GM12891 (cell line): ENCODE data around the gene TRPM3.

Source experiments
- POLR2A ChIP-seq: IDR thresholded peaks from 2 replicates; pipeline ENCODE4 v1.6.1; 2011; ENCODE audit warnings: low read depth, low read length, control low read depth
- POLR2AphosphoS5 ChIP-seq: IDR thresholded peaks from 2 replicates; pipeline ENCODE4 v1.6.1; 2011; ENCODE audit warnings: low read depth, low read length, control low read depth

- no peak for TF ChIP-seq POLR2A
- no peak for TF ChIP-seq POLR2AphosphoS5
Measured at GRCh38 chr9:70557661-70558369, 563.6 kb downstream of the TRPM3 start.
